HepG2 (cell line): ENCODE results near the gene KDELR3. TPM values are rescaled to one million over a fixed set of nuclear protein-coding genes. Genes with fewer than 3 reads are reported as not detected.
A peak's percentile ranks its signal among the peaks of the same experiment; 100 is the strongest.

Experiments used
- HNF4A ChIP-seq: sonication (generic); formaldehyde crosslinking; IDR thresholded peaks from 2 replicates; pipeline ENCODE4 v1.4.0; 2020; ENCODE audit warnings: missing genetic modification reagents
- KDM3A ChIP-seq: IDR thresholded peaks from 2 replicates; pipeline ENCODE4 v1.6.1; 2018; ENCODE audit warnings: low read depth, missing compliant biosample characterization
- PHF21A ChIP-seq: sonication (generic); formaldehyde crosslinking; IDR thresholded peaks from 2 replicates; pipeline ENCODE4 v1.5.0; 2020; ENCODE audit warnings: mild to moderate bottlenecking, missing genetic modification reagents
- PRMT3 ChIP-seq: sonication (generic); formaldehyde crosslinking; IDR thresholded peaks from 2 replicates; pipeline ENCODE4 v1.8.1; 2022; ENCODE audit warnings: low read depth, mild to moderate bottlenecking, moderate library complexity, missing genetic modification reagents, borderline replicate concordance
- RARA ChIP-seq: IDR thresholded peaks from 2 replicates; pipeline ENCODE4 v1.6.1; 2016; ENCODE audit warnings: missing genetic modification reagents, missing compliant biosample characterization
- RXRB ChIP-seq: IDR thresholded peaks from 2 replicates; pipeline ENCODE4 v1.6.1; 2016; ENCODE audit warnings: borderline replicate concordance, missing genetic modification reagents, missing compliant biosample characterization
- ZFYVE20 ChIP-seq: sonication (generic); formaldehyde crosslinking; IDR thresholded peaks from 2 replicates; pipeline ENCODE4 v1.8.0; 2023; ENCODE audit warnings: low read depth, mild to moderate bottlenecking, moderate library complexity, missing genetic modification reagents, borderline replicate concordance
- ZNF10 ChIP-seq: sonication (generic); formaldehyde crosslinking; IDR thresholded peaks from 2 replicates; pipeline ENCODE4 v1.4.0; 2020; ENCODE audit warnings: mild to moderate bottlenecking, low read depth, missing genetic modification reagents, borderline replicate concordance
- polyA plus RNA-seq, 8 experiments: library from polyadenylated mRNA; depleted of rRNA in 3 of 8; stranded (reverse) in 7 of 8; unstranded in 1 of 8; fragments of >200 nt; fragmentation: Illumina TruSeq in 4 of 8; extraction: Trizol in 4 of 8; gene quantifications; 2 replicates each; pipeline versions ENCODE4 v1.2.1 to v1.2.3, GENCODE V29; 2011 to 2016; ENCODE audit warnings: low read depth in 4 of 8, missing spikeins in 1 of 8, mixed read lengths in 1 of 8; ENCODE audit not compliant: insufficient read depth in 1 of 8
- total RNA-seq, 5 experiments: library from RNA; depleted of rRNA; stranded (reverse); fragments of >200 nt; fragmentation: Illumina TruSeq; extraction: Trizol; gene quantifications; 2 replicates each; pipeline ENCODE4 v1.2.3, GENCODE V29; 2016; ENCODE audit warnings: low read depth in 1 of 5
- TF ChIP-seq, protein P1 (sequence below): sonication (generic); formaldehyde crosslinking; IDR thresholded peaks from 2 replicates; pipeline ENCODE4 v1.8.0; 2022; ENCODE audit warnings: mild to moderate bottlenecking, missing genetic modification reagents
- TF ChIP-seq, protein P2 (sequence below): IDR thresholded peaks from 2 replicates; pipeline ENCODE4 v1.6.1; 2018; ENCODE audit warnings: missing genetic modification reagents, mild to moderate bottlenecking, missing compliant biosample characterization
- TF ChIP-seq, protein P3 (sequence below): sonication (generic); formaldehyde crosslinking; IDR thresholded peaks from 2 replicates; pipeline ENCODE4 v1.5.0; 2020; ENCODE audit warnings: missing genetic modification reagents, mild to moderate bottlenecking, borderline replicate concordance
- TF ChIP-seq, protein P4 (sequence below): sonication (generic); formaldehyde crosslinking; IDR thresholded peaks from 2 replicates; pipeline ENCODE4 v1.4.0; 2020; ENCODE audit warnings: mild to moderate bottlenecking, missing genetic modification reagents
- TF ChIP-seq, protein P5 (sequence below): sonication (generic); formaldehyde crosslinking; IDR thresholded peaks from 2 replicates; pipeline ENCODE4 v1.4.0; 2020; ENCODE audit warnings: low read depth, mild to moderate bottlenecking, missing genetic modification reagents
- TF ChIP-seq, protein P6 (sequence below): sonication (generic); formaldehyde crosslinking; IDR thresholded peaks from 2 replicates; pipeline ENCODE4 v1.5.1; 2020; ENCODE audit warnings: mild to moderate bottlenecking, moderate library complexity, missing genetic modification reagents

The KDELR3 gene
- total and polyA plus RNA-seq, 2 of the 13 experiments (the other 11 are each of a cell fraction or from before 2014, with no cell fraction given): 24.2 to 65.7 TPM

DNA sequence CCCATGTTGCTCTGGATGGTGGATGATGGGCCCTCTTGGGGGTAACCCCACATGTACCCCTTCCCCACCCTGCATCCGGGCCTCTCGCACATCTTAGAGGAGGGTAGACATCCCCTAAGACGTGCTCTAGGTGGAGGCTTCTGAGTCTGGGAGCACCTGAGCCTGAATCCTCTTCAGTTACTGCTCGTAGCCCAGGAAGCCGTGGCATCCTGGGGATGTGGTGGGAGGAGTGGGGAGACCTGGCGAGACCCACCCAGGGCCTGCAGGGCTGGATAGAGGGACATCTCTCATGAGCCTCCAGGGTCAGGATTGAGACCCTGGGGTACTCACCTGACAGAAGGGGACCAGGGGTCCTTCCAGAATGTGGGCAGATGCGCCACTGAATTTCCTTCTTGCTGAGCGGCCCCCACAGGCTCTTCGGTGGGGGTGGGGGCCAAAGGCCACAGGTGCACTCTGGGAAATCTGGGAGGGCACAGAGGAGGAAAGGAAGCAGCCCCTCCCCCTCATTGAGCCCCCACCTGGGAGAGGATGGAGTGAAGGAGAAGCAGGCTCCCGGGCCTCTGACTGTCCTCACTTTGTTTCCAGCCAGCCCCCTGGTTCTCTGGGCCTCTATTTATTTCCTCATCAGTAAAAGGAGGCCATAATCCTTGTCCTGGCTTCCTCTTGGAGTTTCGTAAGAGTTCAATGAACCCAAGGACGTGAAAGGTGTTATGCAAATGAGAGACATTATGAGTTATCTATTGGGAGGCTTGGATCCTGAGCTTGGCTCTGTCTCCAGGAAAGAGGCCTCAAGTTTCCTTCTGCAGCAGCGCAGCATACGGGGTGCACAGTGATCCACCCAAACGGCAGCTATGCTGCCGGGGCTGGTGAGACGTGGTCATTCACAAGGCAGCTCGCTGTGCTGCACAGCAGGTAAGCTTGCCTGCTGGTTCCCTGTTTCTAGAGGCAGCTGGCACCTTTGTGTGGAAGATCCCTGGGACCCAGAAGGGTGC is 44.1 kb upstream of the KDELR3 start (continued):
- TF ChIP-seq, protein P1, sequence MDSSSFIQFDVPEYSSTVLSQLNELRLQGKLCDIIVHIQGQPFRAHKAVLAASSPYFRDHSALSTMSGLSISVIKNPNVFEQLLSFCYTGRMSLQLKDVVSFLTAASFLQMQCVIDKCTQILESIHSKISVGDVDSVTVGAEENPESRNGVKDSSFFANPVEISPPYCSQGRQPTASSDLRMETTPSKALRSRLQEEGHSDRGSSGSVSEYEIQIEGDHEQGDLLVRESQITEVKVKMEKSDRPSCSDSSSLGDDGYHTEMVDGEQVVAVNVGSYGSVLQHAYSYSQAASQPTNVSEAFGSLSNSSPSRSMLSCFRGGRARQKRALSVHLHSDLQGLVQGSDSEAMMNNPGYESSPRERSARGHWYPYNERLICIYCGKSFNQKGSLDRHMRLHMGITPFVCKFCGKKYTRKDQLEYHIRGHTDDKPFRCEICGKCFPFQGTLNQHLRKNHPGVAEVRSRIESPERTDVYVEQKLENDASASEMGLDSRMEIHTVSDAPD (CRISPR knock-in tag): peak; percentile 33; the same call in 1 of the 2 replicates
- no peak for TF ChIP-seq KDM3A
- TF ChIP-seq, protein P2, sequence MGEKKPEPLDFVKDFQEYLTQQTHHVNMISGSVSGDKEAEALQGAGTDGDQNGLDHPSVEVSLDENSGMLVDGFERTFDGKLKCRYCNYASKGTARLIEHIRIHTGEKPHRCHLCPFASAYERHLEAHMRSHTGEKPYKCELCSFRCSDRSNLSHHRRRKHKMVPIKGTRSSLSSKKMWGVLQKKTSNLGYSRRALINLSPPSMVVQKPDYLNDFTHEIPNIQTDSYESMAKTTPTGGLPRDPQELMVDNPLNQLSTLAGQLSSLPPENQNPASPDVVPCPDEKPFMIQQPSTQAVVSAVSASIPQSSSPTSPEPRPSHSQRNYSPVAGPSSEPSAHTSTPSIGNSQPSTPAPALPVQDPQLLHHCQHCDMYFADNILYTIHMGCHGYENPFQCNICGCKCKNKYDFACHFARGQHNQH: no peak
- no peak for TF ChIP-seq PRMT3 (CRISPR knock-in tag)
- TF ChIP-seq, protein P3, sequence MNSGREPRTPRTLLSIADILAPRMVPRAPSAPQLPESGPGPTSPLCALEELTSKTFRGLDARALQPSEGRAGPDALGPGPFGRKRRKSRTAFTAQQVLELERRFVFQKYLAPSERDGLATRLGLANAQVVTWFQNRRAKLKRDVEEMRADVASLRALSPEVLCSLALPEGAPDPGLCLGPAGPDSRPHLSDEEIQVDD (CRISPR knock-in tag): no peak
- TF ChIP-seq, protein P4, sequence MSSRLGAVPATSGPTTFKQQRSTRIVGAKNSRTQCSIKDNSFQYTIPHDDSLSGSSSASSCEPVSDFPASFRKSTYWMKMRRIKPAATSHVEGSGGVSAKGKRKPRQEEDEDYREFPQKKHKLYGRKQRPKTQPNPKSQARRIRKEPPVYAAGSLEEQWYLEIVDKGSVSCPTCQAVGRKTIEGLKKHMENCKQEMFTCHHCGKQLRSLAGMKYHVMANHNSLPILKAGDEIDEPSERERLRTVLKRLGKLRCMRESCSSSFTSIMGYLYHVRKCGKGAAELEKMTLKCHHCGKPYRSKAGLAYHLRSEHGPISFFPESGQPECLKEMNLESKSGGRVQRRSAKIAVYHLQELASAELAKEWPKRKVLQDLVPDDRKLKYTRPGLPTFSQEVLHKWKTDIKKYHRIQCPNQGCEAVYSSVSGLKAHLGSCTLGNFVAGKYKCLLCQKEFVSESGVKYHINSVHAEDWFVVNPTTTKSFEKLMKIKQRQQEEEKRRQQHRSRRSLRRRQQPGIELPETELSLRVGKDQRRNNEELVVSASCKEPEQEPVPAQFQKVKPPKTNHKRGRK (CRISPR knock-in tag): no peak
- 0 out of 2 replicates have a peak, but pooled peaks have one; percentile 6 for TF ChIP-seq RARA (CRISPR knock-in tag)
- no peak for TF ChIP-seq ZNF10 (CRISPR knock-in tag)
- TF ChIP-seq, protein P5, sequence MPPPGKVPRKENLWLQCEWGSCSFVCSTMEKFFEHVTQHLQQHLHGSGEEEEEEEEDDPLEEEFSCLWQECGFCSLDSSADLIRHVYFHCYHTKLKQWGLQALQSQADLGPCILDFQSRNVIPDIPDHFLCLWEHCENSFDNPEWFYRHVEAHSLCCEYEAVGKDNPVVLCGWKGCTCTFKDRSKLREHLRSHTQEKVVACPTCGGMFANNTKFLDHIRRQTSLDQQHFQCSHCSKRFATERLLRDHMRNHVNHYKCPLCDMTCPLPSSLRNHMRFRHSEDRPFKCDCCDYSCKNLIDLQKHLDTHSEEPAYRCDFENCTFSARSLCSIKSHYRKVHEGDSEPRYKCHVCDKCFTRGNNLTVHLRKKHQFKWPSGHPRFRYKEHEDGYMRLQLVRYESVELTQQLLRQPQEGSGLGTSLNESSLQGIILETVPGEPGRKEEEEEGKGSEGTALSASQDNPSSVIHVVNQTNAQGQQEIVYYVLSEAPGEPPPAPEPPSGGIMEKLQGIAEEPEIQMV (CRISPR knock-in tag): no peak
- TF ChIP-seq HNF4A: peak; percentile 40; the same call in 1 of the 2 replicates
- peak; percentile 83 for TF ChIP-seq RXRB (CRISPR knock-in tag)
- TF ChIP-seq ZFYVE20: no peak
- TF ChIP-seq, protein P6, sequence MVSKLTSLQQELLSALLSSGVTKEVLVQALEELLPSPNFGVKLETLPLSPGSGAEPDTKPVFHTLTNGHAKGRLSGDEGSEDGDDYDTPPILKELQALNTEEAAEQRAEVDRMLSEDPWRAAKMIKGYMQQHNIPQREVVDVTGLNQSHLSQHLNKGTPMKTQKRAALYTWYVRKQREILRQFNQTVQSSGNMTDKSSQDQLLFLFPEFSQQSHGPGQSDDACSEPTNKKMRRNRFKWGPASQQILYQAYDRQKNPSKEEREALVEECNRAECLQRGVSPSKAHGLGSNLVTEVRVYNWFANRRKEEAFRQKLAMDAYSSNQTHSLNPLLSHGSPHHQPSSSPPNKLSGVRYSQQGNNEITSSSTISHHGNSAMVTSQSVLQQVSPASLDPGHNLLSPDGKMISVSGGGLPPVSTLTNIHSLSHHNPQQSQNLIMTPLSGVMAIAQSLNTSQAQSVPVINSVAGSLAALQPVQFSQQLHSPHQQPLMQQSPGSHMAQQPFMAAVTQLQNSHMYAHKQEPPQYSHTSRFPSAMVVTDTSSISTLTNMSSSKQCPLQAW (CRISPR knock-in tag): 0 out of 2 replicates have a peak, but pooled peaks have one; percentile 7
- no peak for TF ChIP-seq PHF21A
